ENCODE measurements around the gene SPOPL. TPM values are rescaled to one million over a fixed set of nuclear protein-coding genes. Genes with fewer than 3 reads are reported as not detected.

Gene SPOPL
- total and polyA plus RNA-seq, 2 donors (not counting 1 experiment from before 2014, with no cell fraction given) = 14.0 to 53.6 TPM

DNA sequence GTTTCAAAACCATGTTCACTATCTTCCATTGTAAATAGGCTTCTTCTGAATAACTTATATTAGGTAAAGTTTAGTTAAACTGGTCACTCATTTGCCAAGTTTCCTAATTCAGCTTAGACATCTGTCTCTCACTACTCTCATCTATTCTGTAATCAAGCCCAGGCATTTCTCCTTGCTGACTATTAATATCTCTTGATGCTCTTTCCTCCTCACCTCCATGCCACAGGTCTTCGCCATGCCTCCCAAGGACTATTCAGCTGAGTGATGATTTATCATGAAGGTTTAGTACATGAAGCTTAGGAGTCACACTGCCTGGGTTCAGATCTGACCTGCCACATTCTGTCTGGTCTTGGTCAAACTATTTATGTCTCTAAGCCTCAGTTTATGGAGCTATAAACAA is 115.5 kb downstream of the SPOPL start:
- Mint-ChIP-seq H3K27ac (no peak overlapping the region), H3K4me3 (no peak overlapping the region), H3K4me1 (no peaks in the 10 kb centered on the region), H3K27me3 (peaks cover 14% of the 10 kb centered on the region), H3K9me3 (ENCODE audit: insufficient read depth) (no peaks in the 10 kb centered on the region)
- H2AFZ ChIP-seq (ENCODE audit: insufficient read depth, low read depth, low read length, poor library complexity, severe bottlenecking) = no peak overlapping the region
- no peaks in the 10 kb centered on the region for H4K20me1 ChIP-seq (ENCODE audit: control insufficient read depth, insufficient read depth, low read length, poor library complexity, severe bottlenecking)
- no peaks in the 10 kb centered on the region for H3K36me3 ChIP-seq (replicated peaks in 1 of 2; ENCODE audit: control extremely low read depth in 1 of 2, control insufficient read depth in 1 of 2, extremely low read depth in 1 of 2, insufficient read depth in 2 of 2, low read length in 1 of 2)
- H3K4me1 ChIP-seq (ENCODE audit: control insufficient read depth in 2 of 2, insufficient read depth in 2 of 2, low read length in 2 of 2) = no peaks in the 10 kb centered on the region
- H3K9ac ChIP-seq (ENCODE audit: low read length) = no peak overlapping the region
- ATAC-seq (ENCODE audit: low read depth) (no peak), DNase-seq (no peak)
- no peak overlapping the region for H3K27ac ChIP-seq (ENCODE audit: low read length in 2 of 2)
- ChIA-PET POLR2A (no interaction called here), CTCF (no interaction called here)
- no peaks in the 10 kb centered on the region for H3K9me3 ChIP-seq (ENCODE audit: control extremely low read depth in 1 of 3, control insufficient read depth in 2 of 3, insufficient read depth in 1 of 3, low read length in 2 of 3)
- intact Hi-C loops (cut with micrococcal nuclease) = no loop called here
- no peaks in the 10 kb centered on the region for H3K79me2 ChIP-seq (ENCODE audit: control insufficient read depth, insufficient read depth, low read length)
- no CpG with 5 or more reads among the region's 1 CpG for WGBS (ENCODE audit: insufficient coverage)
- TF ChIP-seq, protein P1, sequence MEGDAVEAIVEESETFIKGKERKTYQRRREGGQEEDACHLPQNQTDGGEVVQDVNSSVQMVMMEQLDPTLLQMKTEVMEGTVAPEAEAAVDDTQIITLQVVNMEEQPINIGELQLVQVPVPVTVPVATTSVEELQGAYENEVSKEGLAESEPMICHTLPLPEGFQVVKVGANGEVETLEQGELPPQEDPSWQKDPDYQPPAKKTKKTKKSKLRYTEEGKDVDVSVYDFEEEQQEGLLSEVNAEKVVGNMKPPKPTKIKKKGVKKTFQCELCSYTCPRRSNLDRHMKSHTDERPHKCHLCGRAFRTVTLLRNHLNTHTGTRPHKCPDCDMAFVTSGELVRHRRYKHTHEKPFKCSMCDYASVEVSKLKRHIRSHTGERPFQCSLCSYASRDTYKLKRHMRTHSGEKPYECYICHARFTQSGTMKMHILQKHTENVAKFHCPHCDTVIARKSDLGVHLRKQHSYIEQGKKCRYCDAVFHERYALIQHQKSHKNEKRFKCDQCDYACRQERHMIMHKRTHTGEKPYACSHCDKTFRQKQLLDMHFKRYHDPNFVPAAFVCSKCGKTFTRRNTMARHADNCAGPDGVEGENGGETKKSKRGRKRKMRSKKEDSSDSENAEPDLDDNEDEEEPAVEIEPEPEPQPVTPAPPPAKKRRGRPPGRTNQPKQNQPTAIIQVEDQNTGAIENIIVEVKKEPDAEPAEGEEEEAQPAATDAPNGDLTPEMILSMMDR (IDR thresholded peaks at IDR 0.05) = no peak
- no peak for TF ChIP-seq EZH2 (IDR thresholded peaks at IDR 0.05; ENCODE audit: borderline replicate concordance, insufficient read depth, low read depth, low read length, poor library complexity, severe bottlenecking)
- H3K27me3 ChIP-seq (replicated peaks in 1 of 4; ENCODE audit: control extremely low read depth in 1 of 4, control insufficient read depth in 3 of 4, insufficient read depth in 4 of 4, low read length in 3 of 4) = no peaks in the 10 kb centered on the region
- no peak overlapping the region for H3K4me3 ChIP-seq (ENCODE audit: control extremely low read depth in 1 of 5, extremely low read depth in 1 of 5, insufficient read depth in 1 of 5, low read depth in 2 of 5, low read length in 4 of 5)
- H3K4me2 ChIP-seq (replicated peaks; ENCODE audit: low read depth, low read length, poor library complexity, severe bottlenecking) = no peak overlapping the region

DNA sequence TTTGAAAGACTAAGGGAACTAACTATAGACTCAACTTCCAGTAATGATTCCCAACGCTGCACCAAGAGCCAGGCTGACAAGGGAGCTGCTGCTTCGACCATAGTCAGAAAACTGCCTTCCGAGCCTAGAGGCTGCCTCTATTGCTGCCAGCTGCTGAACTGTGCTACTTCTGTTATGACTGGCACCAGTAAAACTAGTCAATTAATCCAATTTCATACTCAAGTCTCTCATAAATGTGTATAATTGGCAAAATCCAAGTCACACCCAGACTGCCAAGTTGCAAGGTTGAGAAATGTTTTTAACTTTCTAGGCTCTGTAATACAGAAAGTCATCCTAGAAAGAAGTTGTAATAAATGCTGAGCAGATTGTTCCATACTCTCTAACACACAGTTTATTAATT is 117.4 kb downstream of the SPOPL start:
- POLR2A ChIA-PET = no interaction called here
- H3K9me3 Mint-ChIP-seq (ENCODE audit: insufficient read depth) = no peaks in the 10 kb centered on the region

More for the DNA sequence above, 117.4 kb downstream of the SPOPL start:
- ATAC-seq (ENCODE audit: low read depth) (no peak), DNase-seq (no peak)
- H3K27me3 Mint-ChIP-seq = peaks cover 17% of the 10 kb centered on the region
- H3K27me3 ChIP-seq (replicated peaks in 1 of 4; ENCODE audit: control extremely low read depth in 1 of 4, control insufficient read depth in 3 of 4, insufficient read depth in 4 of 4, low read length in 3 of 4) = no peaks in the 10 kb centered on the region
- H3K4me1 ChIP-seq (ENCODE audit: control insufficient read depth in 2 of 2, insufficient read depth in 2 of 2, low read length in 2 of 2) = no peaks in the 10 kb centered on the region
- no peak overlapping the region for H3K4me3 ChIP-seq (ENCODE audit: control extremely low read depth in 1 of 5, extremely low read depth in 1 of 5, insufficient read depth in 1 of 5, low read depth in 2 of 5, low read length in 4 of 5)
- no peaks in the 10 kb centered on the region for H3K36me3 ChIP-seq (replicated peaks in 1 of 2; ENCODE audit: control extremely low read depth in 1 of 2, control insufficient read depth in 1 of 2, extremely low read depth in 1 of 2, insufficient read depth in 2 of 2, low read length in 1 of 2)
- no peaks in the 10 kb centered on the region for H4K20me1 ChIP-seq (ENCODE audit: control insufficient read depth, insufficient read depth, low read length, poor library complexity, severe bottlenecking)
- no peak overlapping the region for H3K4me3 Mint-ChIP-seq
- no peaks in the 10 kb centered on the region for H3K9me3 ChIP-seq (ENCODE audit: control extremely low read depth in 1 of 3, control insufficient read depth in 2 of 3, insufficient read depth in 1 of 3, low read length in 2 of 3)
- H3K27ac ChIP-seq (ENCODE audit: low read length in 2 of 2) = no peak overlapping the region
- H2AFZ ChIP-seq (ENCODE audit: insufficient read depth, low read depth, low read length, poor library complexity, severe bottlenecking) = no peak overlapping the region
- 62% methylated on average over 3 of the region's 3 CpGs for WGBS (ENCODE audit: insufficient coverage)
- no peaks in the 10 kb centered on the region for H3K4me1 Mint-ChIP-seq
- intact Hi-C loops (cut with micrococcal nuclease) = no loop called here
- CTCF ChIA-PET = no interaction called here
- H3K79me2 ChIP-seq (ENCODE audit: control insufficient read depth, insufficient read depth, low read length) = no peaks in the 10 kb centered on the region
- TF ChIP-seq, protein P1 (IDR thresholded peaks at IDR 0.05) = no peak
- no peak for TF ChIP-seq EZH2 (IDR thresholded peaks at IDR 0.05; ENCODE audit: borderline replicate concordance, insufficient read depth, low read depth, low read length, poor library complexity, severe bottlenecking)
- no peak overlapping the region for H3K9ac ChIP-seq (ENCODE audit: low read length)
- H3K27ac Mint-ChIP-seq = no peak overlapping the region
- no peak overlapping the region for H3K4me2 ChIP-seq (replicated peaks; ENCODE audit: low read depth, low read length, poor library complexity, severe bottlenecking)

Measured in B cell (primary cell).